GM12873 (cell line): ENCODE data around the gene ZNF300.

ENCODE experiments used
- CTCF ChIP-seq: IDR thresholded peaks from 2 replicates; pipeline ENCODE4 v1.5.1; 2012; ENCODE audit warnings: low read depth, mild to moderate bottlenecking, moderate library complexity, low read length, control low read depth; ENCODE audit not compliant: insufficient read depth; ENCODE audit errors: missing control alignments

The ZNF300 gene

GRCh38 chr5:150912312-150912814, 7.6 kb upstream of the ZNF300 start:
- TF ChIP-seq CTCF = no peak

GRCh38 chr5:150905312-150905683, 518 bp upstream of the ZNF300 start:
- TF ChIP-seq CTCF = no peak

- TF ChIP-seq CTCF = no peak
Measured at GRCh38 chr5:150901446-150901845, 3.3 kb downstream of the ZNF300 start.

GRCh38 chr5:150895431-150896428, 9.1 kb downstream of the ZNF300 start:
- TF ChIP-seq CTCF = no peak

- no peak for TF ChIP-seq CTCF
Measured at GRCh38 chr5:150879358-150879757, 25.4 kb downstream of the ZNF300 start.

- TF ChIP-seq CTCF = no peak
Measured at GRCh38 chr5:150862070-150862469, 42.7 kb downstream of the ZNF300 start.

GRCh38 chr5:150860246-150860821, 44.4 kb downstream of the ZNF300 start:
- TF ChIP-seq CTCF = no peak
